Skeletal muscle tissue (tissue), 4 donors: Measurements from ENCODE around the gene CHKA. TPM values are rescaled to one million over a fixed set of nuclear protein-coding genes. Genes with fewer than 3 reads are reported as not detected.

Experiments used
- H3K27ac ChIP-seq: one replicate; pipeline ENCODE4 v1.7.0; 2013; ENCODE audit warnings: mild to moderate bottlenecking, low read depth, low read length, inconsistent platforms
- H3K27me3 ChIP-seq, 3 donors: one replicate each; pipeline ENCODE4 v1.7.0; 2013; ENCODE audit warnings: low read length in 3 of 3; ENCODE audit not compliant: control insufficient read depth in 3 of 3, insufficient read depth in 3 of 3
- H3K36me3 ChIP-seq, 3 donors: one replicate each; pipeline ENCODE4 v1.7.0; 2013; ENCODE audit warnings: low read length in 3 of 3; ENCODE audit not compliant: control insufficient read depth in 3 of 3, insufficient read depth in 3 of 3
- H3K4me1 ChIP-seq, 3 donors: one replicate each; pipeline ENCODE4 v1.7.0; 2013; ENCODE audit warnings: low read length in 3 of 3, mild to moderate bottlenecking in 3 of 3; ENCODE audit not compliant: control insufficient read depth in 3 of 3, insufficient read depth in 3 of 3
- H3K4me3 ChIP-seq, 3 donors: one replicate each; pipeline ENCODE4 v1.7.0; 2013; ENCODE audit warnings: low read length in 3 of 3
- H3K9ac ChIP-seq, 3 donors: one replicate each; pipeline ENCODE4 v1.7.0; 2013; ENCODE audit warnings: low read length in 3 of 3, mild to moderate bottlenecking in 3 of 3, moderate library complexity in 2 of 3, low read depth in 1 of 3
- H3K9me3 ChIP-seq, 3 donors: one replicate each; pipeline ENCODE4 v1.7.0; 2013; ENCODE audit warnings: low read length in 3 of 3; ENCODE audit not compliant: control insufficient read depth in 3 of 3
- total RNA-seq: library from RNA; depleted of rRNA; stranded (reverse); fragments of >200 nt; gene quantifications from one replicate; pipeline ENCODE4 v1.2.3, GENCODE V29; 2014
- donor health status: Osteomylitis.

CHKA gene
- total RNA-seq, 1 donor from 2014 or later, result 8.9 TPM

GRCh38 chr11:68011051-68011943 is 109.9 kb downstream of the CHKA start:
- Histone ChIP-seq H3K27me3 (no peaks in the 10 kb centered on the region), H3K9me3 (no peaks in the 10 kb centered on the region), H3K36me3 (no peaks in the 10 kb centered on the region), H3K4me3 (peak overlapping the region in 1 of 3 donors; percentile 31), H3K27ac (peak overlapping the region; percentile 72), H3K4me1 (peaks cover 6 to 37% (median 18%) of the 10 kb centered on the region in 3 donors), H3K9ac (peak overlapping the region in 2 of 3 donors; percentile 63 to 74)

GRCh38 chr11:68010090-68011041 is 110.8 kb downstream of the CHKA start, which contains the start of gene ALDH3B1:
ALDH3B1 (plus strand) TSS chr11:68010327; CDS start chr11:68015298, 4,971 bp downstream.
- Histone ChIP-seq H3K9me3 (no peaks in the 10 kb centered on the region), H3K4me3 (peak within 1 kb of the TSS; percentile 31 to 64 (median 56)), H3K9ac (peak within 1 kb of the TSS; percentile 47 to 74 (median 63)), H3K27me3 (no peaks in the 10 kb centered on the region), H3K27ac (peak within 1 kb of the TSS; percentile 72), H3K4me1 (peaks cover 6 to 37% (median 18%) of the 10 kb centered on the region in 3 donors), H3K36me3 (no peaks in the 10 kb centered on the region)

- Histone ChIP-seq H3K9ac (peak overlapping the region in 2 of 3 donors; percentile 63 to 74), H3K27me3 (peaks cover 0 to 4% (median 0%) of the 10 kb centered on the region in 3 donors), H3K9me3 (no peaks in the 10 kb centered on the region), H3K4me1 (peaks cover 6 to 37% (median 20%) of the 10 kb centered on the region in 3 donors), H3K27ac (peak overlapping the region; percentile 72), H3K4me3 (peak overlapping the region in 2 of 3 donors; percentile 56 to 64), H3K36me3 (no peaks in the 10 kb centered on the region)
Observed at GRCh38 chr11:68009391-68010089, 111.6 kb downstream of the CHKA start.

- no peak overlapping the region for H3K27ac ChIP-seq
- no peak overlapping the region for H3K4me3 ChIP-seq
- peaks cover 0 to 9% (median 0%) of the 10 kb centered on the region in 3 donors for H3K27me3 ChIP-seq
- H3K9me3 ChIP-seq, result no peaks in the 10 kb centered on the region
- H3K9ac ChIP-seq, result no peak overlapping the region
- peaks cover 9 to 37% (median 25%) of the 10 kb centered on the region in 3 donors for H3K4me1 ChIP-seq
- no peaks in the 10 kb centered on the region for H3K36me3 ChIP-seq
Observed at GRCh38 chr11:68008381-68009337, 112.5 kb downstream of the CHKA start.

GRCh38 chr11:68007498-68008380 is 113.4 kb downstream of the CHKA start:
- peaks cover 0 to 14% (median 4%) of the 10 kb centered on the region in 3 donors for H3K27me3 ChIP-seq
- H3K36me3 ChIP-seq, result no peaks in the 10 kb centered on the region
- H3K27ac ChIP-seq, result no peak overlapping the region
- no peak overlapping the region for H3K9ac ChIP-seq
- no peak overlapping the region for H3K4me3 ChIP-seq
- peaks cover 9 to 30% (median 25%) of the 10 kb centered on the region in 3 donors for H3K4me1 ChIP-seq
- H3K9me3 ChIP-seq, result no peaks in the 10 kb centered on the region

- Histone ChIP-seq H3K4me3 (no peak overlapping the region), H3K27ac (no peak overlapping the region), H3K9me3 (no peaks in the 10 kb centered on the region), H3K36me3 (no peaks in the 10 kb centered on the region), H3K9ac (no peak overlapping the region), H3K27me3 (peaks cover 0 to 14% (median 4%) of the 10 kb centered on the region in 3 donors), H3K4me1 (peaks cover 9 to 25% (median 22%) of the 10 kb centered on the region in 3 donors)
Observed at GRCh38 chr11:68006606-68007166, 114.5 kb downstream of the CHKA start.

GRCh38 chr11:68004551-68005335 is 116.4 kb downstream of the CHKA start:
- Histone ChIP-seq H3K27me3 (peaks cover 0 to 14% (median 4%) of the 10 kb centered on the region in 3 donors), H3K27ac (no peak overlapping the region), H3K36me3 (no peaks in the 10 kb centered on the region), H3K4me3 (peak overlapping the region; percentile 59 to 63 (median 63)), H3K9me3 (no peaks in the 10 kb centered on the region), H3K4me1 (peaks cover 3 to 8% (median 7%) of the 10 kb centered on the region in 3 donors), H3K9ac (peak overlapping the region in 1 of 3 donors; percentile 54)
